ENCODE data around the gene SLC25A43. TPM values are rescaled to one million over a fixed set of nuclear protein-coding genes. Genes with fewer than 3 reads are reported as not detected.

SLC25A43 gene
- polyA plus RNA-seq, 2 of the 4 experiments (the other 2 are of a cell fraction): 27.4 to 31.2 TPM

DNA sequence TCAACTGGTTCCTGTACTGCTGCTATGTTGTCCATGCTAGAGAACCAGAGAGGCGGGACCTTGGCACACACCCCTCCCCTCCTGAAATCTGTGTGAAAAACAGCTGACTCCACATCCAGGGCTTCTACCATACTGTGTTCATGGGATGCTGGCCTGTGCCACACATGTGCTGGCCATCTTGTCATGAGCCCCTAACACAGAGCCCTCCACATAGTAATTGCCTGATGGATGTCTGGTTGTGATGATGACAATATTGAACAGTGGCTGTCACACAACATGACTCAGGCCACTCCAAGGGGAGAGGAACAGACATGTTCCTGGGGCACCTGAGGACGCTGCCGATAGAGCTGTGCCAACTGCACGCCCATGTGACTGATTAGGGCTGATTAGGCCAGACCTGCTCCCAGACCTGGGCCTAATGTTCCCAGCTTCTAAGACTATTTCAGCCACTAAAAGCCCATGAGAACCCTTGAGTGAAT lies 82.2 kb downstream of the SLC25A43 start:
- POLR2A ChIA-PET: interaction anchor here (0.7 to 1.9 kb wide), 4 partner anchors 13 to 379 kb away, joined by 3 to 16 read pairs (median 4); partner anchors contain the start of gene SLC25A5
- no peak overlapping the region for H3K4me2 ChIP-seq
- ATAC-seq (no peak), DNase-seq (ENCODE audit: low read depth in 1 of 2, low spot score in 1 of 2) (peak in 1 of 2 experiments; percentile 23), FAIRE-seq (no peak)
- CTCF ChIA-PET: interaction anchor here (1.1 to 26.9 kb wide), 8 partner anchors 7 to 98 kb away, joined by 3 to 814 read pairs (median 10); partner anchors contain the start of gene SLC25A5
- H3K4me3 ChIP-seq: no peak overlapping the region
- TF ChIP-seq RFX5 (IDR thresholded peaks at IDR 0.05) (no peak), HOXA7 (CRISPR knock-in tag; IDR thresholded peaks at IDR 0.05) (no peak), JUN (IDR thresholded peaks at IDR 0.05) (no peak), EHMT2 (IDR thresholded peaks at IDR 0.05; ENCODE audit: low read depth) (no peak), CHD4 (IDR thresholded peaks at IDR 0.05; ENCODE audit: borderline replicate concordance) (no peak), ESRRA (IDR thresholded peaks at IDR 0.05; ENCODE audit: borderline replicate concordance, low read length) (no peak), MAX (IDR thresholded peaks at IDR 0.05) (no peak), GATA3 (IDR thresholded peaks at IDR 0.05; ENCODE audit: borderline replicate concordance) (no peak), FOSL2 (IDR thresholded peaks at IDR 0.05) (no peak), FOSL2 (CRISPR knock-in tag; IDR thresholded peaks at IDR 0.05) (no peak), CBX2 (IDR thresholded peaks at IDR 0.05; ENCODE audit: borderline replicate concordance, low read depth) (no peak), RCOR1 (IDR thresholded peaks at IDR 0.05; ENCODE audit: low read depth, low read length) (no peak)
- TF ChIP-seq, protein P1, sequence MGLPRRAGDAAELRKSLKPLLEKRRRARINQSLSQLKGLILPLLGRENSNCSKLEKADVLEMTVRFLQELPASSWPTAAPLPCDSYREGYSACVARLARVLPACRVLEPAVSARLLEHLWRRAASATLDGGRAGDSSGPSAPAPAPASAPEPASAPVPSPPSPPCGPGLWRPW (IDR thresholded peaks at IDR 0.05): no peak
- TF ChIP-seq, protein P2, sequence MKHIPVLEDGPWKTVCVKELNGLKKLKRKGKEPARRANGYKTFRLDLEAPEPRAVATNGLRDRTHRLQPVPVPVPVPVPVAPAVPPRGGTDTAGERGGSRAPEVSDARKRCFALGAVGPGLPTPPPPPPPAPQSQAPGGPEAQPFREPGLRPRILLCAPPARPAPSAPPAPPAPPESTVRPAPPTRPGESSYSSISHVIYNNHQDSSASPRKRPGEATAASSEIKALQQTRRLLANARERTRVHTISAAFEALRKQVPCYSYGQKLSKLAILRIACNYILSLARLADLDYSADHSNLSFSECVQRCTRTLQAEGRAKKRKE (CRISPR knock-in tag; IDR thresholded peaks at IDR 0.05; ENCODE audit: low read depth): no peak
- H3K4me1 ChIP-seq: peaks cover 30% of the 10 kb centered on the region
- no peaks in the 10 kb centered on the region for H3K9me3 ChIP-seq
- WGBS (ENCODE audit: missing lambda C conversion rate): 80% methylated on average over 2 of the region's 4 CpGs
- peak overlapping the region in 1 of 2 experiments; percentile 90; a peak in 3 of 6 replicates for H3K27ac ChIP-seq

GRCh38 chrX:119482041-119482440 lies 82.9 kb downstream of the SLC25A43 start:
- ChIA-PET CTCF (interaction anchor here (1.0 to 26.9 kb wide), 17 partner anchors 8 to 373 kb away, joined by 3 to 814 read pairs (median 4); partner anchors contain the start of genes SLC25A5 and SOWAHD), POLR2A (interaction anchor here (1.2 to 2.0 kb wide), 3 partner anchors 13 to 30 kb away, joined by 3 to 17 read pairs (median 16); partner anchors contain the start of gene SLC25A5)
- H3K27ac ChIP-seq: peak overlapping the region; percentile 81 to 90
- TF ChIP-seq CHD4 (IDR thresholded peaks at IDR 0.05; ENCODE audit: borderline replicate concordance) (peak; percentile 58; the same call in 1 of the 2 replicates), ESRRA (IDR thresholded peaks at IDR 0.05; ENCODE audit: borderline replicate concordance, low read length) (no peak)
- TF ChIP-seq, protein P3, sequence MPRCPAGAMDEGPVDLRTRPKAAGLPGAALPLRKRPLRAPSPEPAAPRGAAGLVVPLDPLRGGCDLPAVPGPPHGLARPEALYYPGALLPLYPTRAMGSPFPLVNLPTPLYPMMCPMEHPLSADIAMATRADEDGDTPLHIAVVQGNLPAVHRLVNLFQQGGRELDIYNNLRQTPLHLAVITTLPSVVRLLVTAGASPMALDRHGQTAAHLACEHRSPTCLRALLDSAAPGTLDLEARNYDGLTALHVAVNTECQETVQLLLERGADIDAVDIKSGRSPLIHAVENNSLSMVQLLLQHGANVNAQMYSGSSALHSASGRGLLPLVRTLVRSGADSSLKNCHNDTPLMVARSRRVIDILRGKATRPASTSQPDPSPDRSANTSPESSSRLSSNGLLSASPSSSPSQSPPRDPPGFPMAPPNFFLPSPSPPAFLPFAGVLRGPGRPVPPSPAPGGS (IDR thresholded peaks at IDR 0.05): no peak
- WGBS (ENCODE audit: missing lambda C conversion rate): 65% methylated on average over 9 of the region's 10 CpGs
- no peak; a peak in 1 of 6 replicates for ATAC-seq
- H3K4me3 ChIP-seq: peak overlapping the region; percentile 31
- H3K4me1 ChIP-seq: peaks cover 24% of the 10 kb centered on the region
- no peak for DNase-seq (ENCODE audit: low read depth in 1 of 2, low spot score in 1 of 2)
- peak overlapping the region; percentile 75 for H3K4me2 ChIP-seq
- FAIRE-seq: no peak
- no peaks in the 10 kb centered on the region for H3K9me3 ChIP-seq

DNA sequence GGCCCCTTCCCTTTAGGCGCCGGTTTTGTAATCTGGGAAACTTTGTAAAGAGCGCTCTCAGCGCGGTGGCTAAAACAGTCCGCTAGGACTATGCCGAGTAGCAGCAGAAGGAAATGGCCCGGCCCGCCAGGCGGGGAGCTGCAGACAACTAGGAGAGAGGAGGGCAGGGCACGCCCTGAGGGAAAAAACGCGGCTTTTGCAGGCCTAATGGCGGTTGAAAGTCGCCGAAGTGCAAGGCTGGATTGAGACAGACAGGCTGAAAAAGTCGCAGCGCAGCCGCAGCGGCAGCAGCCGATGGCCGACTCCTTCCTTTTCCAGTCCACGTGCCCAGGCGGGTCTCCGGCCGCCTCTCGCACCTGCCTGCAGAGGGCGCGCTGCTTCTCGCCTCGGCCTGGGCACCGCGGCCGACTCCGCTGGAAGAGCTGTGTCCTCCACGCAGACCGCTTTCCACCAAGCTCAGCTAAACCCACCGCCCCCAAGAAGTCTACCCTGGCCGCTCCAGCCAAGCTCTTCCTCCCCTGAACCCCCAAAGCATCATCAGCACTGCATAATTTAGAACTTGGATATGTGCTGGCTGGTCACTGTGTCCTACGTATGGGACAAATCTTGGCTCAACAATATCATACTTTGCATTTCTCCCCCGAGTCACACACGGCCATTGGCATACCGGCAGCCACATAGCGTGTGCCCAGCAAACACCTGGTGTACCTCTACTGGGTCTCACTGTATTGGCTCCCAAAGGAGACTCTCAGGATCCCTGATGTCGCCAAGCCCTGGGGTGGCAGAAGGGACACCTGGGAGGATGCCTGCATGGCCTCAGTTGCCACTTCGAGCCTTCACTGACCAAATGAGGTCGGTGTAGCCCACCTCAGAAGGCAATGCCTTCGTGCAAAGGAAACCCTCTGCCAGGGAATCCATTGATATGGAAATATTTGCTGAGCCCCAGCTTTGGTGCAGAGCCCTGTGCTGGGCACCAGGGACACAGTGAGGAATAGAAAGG lies 83.6 kb downstream of the SLC25A43 start:
- H3K9me3 ChIP-seq: no peaks in the 10 kb centered on the region
- peak overlapping the region; percentile 81 to 90 for H3K27ac ChIP-seq
- ATAC-seq (peak; percentile 85 to 92), FAIRE-seq (peak; percentile 43), DNase-seq (ENCODE audit: low read depth in 1 of 2, low spot score in 1 of 2) (peak; percentile 55 to 80)
- POLR2A ChIA-PET: interaction anchor here (0.6 to 2.0 kb wide), 5 partner anchors 12 to 29 kb away, joined by 3 to 17 read pairs (median 7); partner anchors contain the start of gene SLC25A5
- H3K4me2 ChIP-seq: peak overlapping the region; percentile 75
- CTCF ChIA-PET: interaction anchor here (0.6 to 26.9 kb wide), 29 partner anchors 9 to 372 kb away, joined by 3 to 814 read pairs (median 4); partner anchors contain the start of genes NKRF, SEPTIN6, SLC25A5 and SOWAHD
- peaks cover 17% of the 10 kb centered on the region for H3K4me1 ChIP-seq
- H3K4me3 ChIP-seq: peak overlapping the region; percentile 31
- 8% methylated on average over 27 of the region's 48 CpGs for WGBS (ENCODE audit: missing lambda C conversion rate)
- TF ChIP-seq, protein P4, sequence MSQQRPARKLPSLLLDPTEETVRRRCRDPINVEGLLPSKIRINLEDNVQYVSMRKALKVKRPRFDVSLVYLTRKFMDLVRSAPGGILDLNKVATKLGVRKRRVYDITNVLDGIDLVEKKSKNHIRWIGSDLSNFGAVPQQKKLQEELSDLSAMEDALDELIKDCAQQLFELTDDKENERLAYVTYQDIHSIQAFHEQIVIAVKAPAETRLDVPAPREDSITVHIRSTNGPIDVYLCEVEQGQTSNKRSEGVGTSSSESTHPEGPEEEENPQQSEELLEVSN (IDR thresholded peaks at IDR 0.05; ENCODE audit: borderline replicate concordance, low read depth): peak; percentile 81
- TF ChIP-seq CTCF (IDR thresholded peaks at IDR 0.05) (peak; percentile 78), MYC (IDR thresholded peaks at IDR 0.05; ENCODE audit: borderline replicate concordance, low read length) (peak; percentile 95), TP53 (CRISPR knock-in tag; IDR thresholded peaks at IDR 0.05) (no peak), MAX (IDR thresholded peaks at IDR 0.05) (peak; percentile 99), SMC3 (IDR thresholded peaks at IDR 0.05) (peak; percentile 61), KDM1A (IDR thresholded peaks at IDR 0.05; ENCODE audit: low read depth) (no peak), RAD21 (conservative IDR thresholded peaks at IDR 0.05 in 1 of 2, IDR thresholded peaks at IDR 0.05 in 1 of 2) (peak; percentile 35 to 58)
- TF ChIP-seq, protein P3 (IDR thresholded peaks at IDR 0.05): 0 out of 3 replicates have a peak, but pooled peaks have one; percentile 24
